ENCODE measurements around the gene KCNMA1.

DNA sequence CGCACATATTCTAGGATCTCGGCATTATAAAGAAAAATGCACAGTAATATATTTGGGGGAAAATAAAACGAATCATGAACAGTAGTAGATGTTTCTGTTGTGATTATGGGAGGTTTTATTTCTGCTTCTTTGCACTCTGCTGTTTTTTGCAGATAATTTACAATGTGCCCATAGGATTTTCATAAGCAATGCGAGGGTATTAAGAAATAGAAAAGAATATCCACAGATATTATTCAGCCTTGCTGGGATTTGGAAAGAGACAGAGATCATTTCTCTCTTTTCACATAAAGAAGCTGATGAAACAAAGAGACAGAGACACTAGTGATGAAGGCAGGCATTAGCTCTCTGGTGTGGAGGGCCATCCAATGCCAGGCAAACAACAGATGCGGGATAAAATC, 158.6 kb downstream of the KCNMA1 start:
- TF ChIP-seq, protein P1, sequence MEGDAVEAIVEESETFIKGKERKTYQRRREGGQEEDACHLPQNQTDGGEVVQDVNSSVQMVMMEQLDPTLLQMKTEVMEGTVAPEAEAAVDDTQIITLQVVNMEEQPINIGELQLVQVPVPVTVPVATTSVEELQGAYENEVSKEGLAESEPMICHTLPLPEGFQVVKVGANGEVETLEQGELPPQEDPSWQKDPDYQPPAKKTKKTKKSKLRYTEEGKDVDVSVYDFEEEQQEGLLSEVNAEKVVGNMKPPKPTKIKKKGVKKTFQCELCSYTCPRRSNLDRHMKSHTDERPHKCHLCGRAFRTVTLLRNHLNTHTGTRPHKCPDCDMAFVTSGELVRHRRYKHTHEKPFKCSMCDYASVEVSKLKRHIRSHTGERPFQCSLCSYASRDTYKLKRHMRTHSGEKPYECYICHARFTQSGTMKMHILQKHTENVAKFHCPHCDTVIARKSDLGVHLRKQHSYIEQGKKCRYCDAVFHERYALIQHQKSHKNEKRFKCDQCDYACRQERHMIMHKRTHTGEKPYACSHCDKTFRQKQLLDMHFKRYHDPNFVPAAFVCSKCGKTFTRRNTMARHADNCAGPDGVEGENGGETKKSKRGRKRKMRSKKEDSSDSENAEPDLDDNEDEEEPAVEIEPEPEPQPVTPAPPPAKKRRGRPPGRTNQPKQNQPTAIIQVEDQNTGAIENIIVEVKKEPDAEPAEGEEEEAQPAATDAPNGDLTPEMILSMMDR (IDR thresholded peaks at IDR 0.05; ENCODE audit: insufficient read depth, low read length, poor library complexity, severe bottlenecking) = no peak
- TF ChIP-seq EZH2phosphoT487 (conservative IDR thresholded peaks at IDR 0.05; ENCODE audit: low read length) = no peak

Data from SU-DHL-6 (cell line).